ENCODE results near the gene SFMBT2. TPM values are rescaled to one million over a fixed set of nuclear protein-coding genes. Genes with fewer than 3 reads are reported as not detected.

The SFMBT2 gene
- total RNA-seq, 2 experiments from 2014 or later, result 23.8 to 27.6 TPM

DNA sequence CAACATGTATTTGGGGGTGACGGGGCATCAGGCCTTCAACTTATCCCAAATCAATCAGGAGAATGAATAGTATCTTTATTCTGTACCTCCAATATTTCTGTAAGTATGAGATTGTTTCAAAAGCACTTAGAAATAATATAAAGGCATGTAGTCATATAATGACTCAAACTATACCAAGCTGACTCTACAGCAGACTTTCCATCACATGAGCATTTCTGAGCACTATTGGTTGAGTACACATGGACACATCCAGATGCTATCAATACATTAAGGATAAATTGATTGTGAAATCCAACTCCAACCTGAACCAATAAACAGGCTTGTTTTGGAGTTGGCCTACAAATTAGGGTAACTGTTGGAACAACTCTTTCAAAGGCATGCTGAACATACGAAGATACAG, 229.4 kb downstream of the SFMBT2 start:
- Mint-ChIP-seq H3K9me3 (peaks cover 23% of the 10 kb centered on the region), H3K4me1 (ENCODE audit: low read depth) (peaks cover 38% of the 10 kb centered on the region), H3K36me3 (ENCODE audit: low read depth) (peaks cover 65% of the 10 kb centered on the region), H3K27me3 (no peaks in the 10 kb centered on the region), H3K4me3 (no peak overlapping the region), H3K27ac (no peak overlapping the region)
- no peak for ATAC-seq
- DNase-seq, result no peak
- POLR2A ChIA-PET, result interaction anchor here (1.1 kb wide), 1 partner anchor 11 kb away, joined by 3 read pairs; no protein-coding TSS in a partner anchor
- intact Hi-C loops (cut with micrococcal nuclease), result no loop called here
- TF ChIP-seq, protein P1, sequence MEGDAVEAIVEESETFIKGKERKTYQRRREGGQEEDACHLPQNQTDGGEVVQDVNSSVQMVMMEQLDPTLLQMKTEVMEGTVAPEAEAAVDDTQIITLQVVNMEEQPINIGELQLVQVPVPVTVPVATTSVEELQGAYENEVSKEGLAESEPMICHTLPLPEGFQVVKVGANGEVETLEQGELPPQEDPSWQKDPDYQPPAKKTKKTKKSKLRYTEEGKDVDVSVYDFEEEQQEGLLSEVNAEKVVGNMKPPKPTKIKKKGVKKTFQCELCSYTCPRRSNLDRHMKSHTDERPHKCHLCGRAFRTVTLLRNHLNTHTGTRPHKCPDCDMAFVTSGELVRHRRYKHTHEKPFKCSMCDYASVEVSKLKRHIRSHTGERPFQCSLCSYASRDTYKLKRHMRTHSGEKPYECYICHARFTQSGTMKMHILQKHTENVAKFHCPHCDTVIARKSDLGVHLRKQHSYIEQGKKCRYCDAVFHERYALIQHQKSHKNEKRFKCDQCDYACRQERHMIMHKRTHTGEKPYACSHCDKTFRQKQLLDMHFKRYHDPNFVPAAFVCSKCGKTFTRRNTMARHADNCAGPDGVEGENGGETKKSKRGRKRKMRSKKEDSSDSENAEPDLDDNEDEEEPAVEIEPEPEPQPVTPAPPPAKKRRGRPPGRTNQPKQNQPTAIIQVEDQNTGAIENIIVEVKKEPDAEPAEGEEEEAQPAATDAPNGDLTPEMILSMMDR (IDR thresholded peaks at IDR 0.05), result no peak
- CTCF ChIA-PET, result no interaction called here

DNA sequence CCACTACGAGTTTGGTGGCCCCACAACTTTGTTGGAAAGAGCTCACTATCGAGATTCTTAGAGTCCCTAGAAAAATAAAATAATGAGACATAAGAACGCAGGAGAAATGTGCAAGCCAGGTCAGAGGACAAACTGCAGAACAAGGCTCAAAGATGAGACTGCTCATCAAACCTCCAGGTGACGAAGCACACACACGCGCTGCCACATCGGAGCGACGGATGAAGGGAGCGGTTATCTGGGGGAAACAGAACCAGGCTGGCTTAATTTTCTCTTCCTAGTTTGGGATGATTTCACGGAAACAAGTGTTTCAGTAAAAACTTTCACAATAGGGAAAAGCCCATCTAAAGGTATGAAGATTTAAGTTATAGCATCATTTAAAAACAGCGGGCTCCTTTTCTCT, 231.3 kb downstream of the SFMBT2 start:
- intact Hi-C loops (cut with micrococcal nuclease), result no loop called here
- ATAC-seq (no peak), DNase-seq (no peak)
- Mint-ChIP-seq H3K4me1 (ENCODE audit: low read depth) (peaks cover 21% of the 10 kb centered on the region), H3K27ac (no peak overlapping the region), H3K9me3 (peaks cover 25% of the 10 kb centered on the region), H3K27me3 (no peaks in the 10 kb centered on the region), H3K36me3 (ENCODE audit: low read depth) (peaks cover 68% of the 10 kb centered on the region), H3K4me3 (no peak overlapping the region)
- TF ChIP-seq, protein P1 (IDR thresholded peaks at IDR 0.05), result no peak
- CTCF ChIA-PET, result interaction anchor here (1.1 kb wide), 1 partner anchor 14 kb away, joined by 3 read pairs; no protein-coding TSS in a partner anchor
- POLR2A ChIA-PET, result no interaction called here

DNA sequence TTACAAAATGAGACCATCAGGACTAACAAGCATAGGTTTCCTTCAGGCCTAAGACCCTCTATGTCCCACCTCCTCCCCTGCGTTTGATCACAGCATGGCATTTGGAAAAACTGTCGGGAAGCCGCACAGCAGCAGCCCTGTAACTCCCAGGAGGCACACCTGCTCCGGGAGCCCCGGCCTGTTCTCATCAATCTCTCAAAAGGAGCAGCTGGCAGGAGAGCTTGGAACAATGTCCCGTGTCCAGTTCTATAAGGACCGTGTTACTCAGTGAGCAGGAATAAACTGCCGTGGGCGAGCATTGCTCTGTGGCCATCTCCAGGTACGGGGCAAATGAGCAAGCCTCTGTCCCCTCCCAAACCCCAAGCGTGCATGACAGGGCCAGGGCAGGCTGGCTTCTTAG, 236.9 kb downstream of the SFMBT2 start:
- no peak for DNase-seq
- CTCF ChIA-PET, result no interaction called here
- TF ChIP-seq, protein P1 (IDR thresholded peaks at IDR 0.05), result no peak
- intact Hi-C loops (cut with micrococcal nuclease), result no loop called here
- no peak for ATAC-seq
- Mint-ChIP-seq H3K27me3 (no peaks in the 10 kb centered on the region), H3K27ac (no peak overlapping the region), H3K4me3 (no peak overlapping the region), H3K9me3 (peaks cover 9% of the 10 kb centered on the region), H3K36me3 (ENCODE audit: low read depth) (peaks cover 53% of the 10 kb centered on the region), H3K4me1 (ENCODE audit: low read depth) (no peaks in the 10 kb centered on the region)
- POLR2A ChIA-PET, result interaction anchor here (1.3 kb wide), 1 partner anchor 10 kb away, joined by 5 read pairs; no protein-coding TSS in a partner anchor

DNA sequence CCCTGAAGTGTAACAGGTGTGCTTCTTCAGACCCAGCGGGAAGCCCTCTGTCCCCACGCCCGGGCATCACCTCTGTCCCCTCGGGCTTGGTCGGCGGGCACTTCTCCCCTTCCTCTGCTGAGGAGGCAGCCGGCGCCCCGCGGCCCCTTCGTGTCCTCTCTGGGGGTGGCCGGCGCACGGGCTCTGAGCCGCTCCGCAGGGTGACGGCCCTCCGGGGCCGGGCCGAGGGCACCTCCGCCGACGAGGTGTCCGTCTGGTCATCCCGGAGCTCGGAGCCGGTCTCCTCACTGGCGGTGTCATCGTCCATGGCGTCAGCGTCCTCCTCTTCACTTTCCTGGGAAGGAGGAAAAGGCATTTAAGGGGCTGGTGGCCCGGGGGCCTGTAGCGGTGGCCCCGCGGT, 239.0 kb downstream of the SFMBT2 start:
- TF ChIP-seq, protein P1 (IDR thresholded peaks at IDR 0.05), result no peak
- POLR2A ChIA-PET, result no interaction called here
- no peaks in the 10 kb centered on the region for H3K4me1 Mint-ChIP-seq (ENCODE audit: low read depth)
- no peaks in the 10 kb centered on the region for H3K27me3 Mint-ChIP-seq
- no peak overlapping the region for H3K27ac Mint-ChIP-seq
- H3K9me3 Mint-ChIP-seq, result peaks cover 9% of the 10 kb centered on the region
- DNase-seq, result no peak
- intact Hi-C loops (cut with micrococcal nuclease), result no loop called here
- peaks cover 48% of the 10 kb centered on the region for H3K36me3 Mint-ChIP-seq (ENCODE audit: low read depth)
- CTCF ChIA-PET, result no interaction called here
- no peak overlapping the region for H3K4me3 Mint-ChIP-seq
- ATAC-seq, result no peak

DNA sequence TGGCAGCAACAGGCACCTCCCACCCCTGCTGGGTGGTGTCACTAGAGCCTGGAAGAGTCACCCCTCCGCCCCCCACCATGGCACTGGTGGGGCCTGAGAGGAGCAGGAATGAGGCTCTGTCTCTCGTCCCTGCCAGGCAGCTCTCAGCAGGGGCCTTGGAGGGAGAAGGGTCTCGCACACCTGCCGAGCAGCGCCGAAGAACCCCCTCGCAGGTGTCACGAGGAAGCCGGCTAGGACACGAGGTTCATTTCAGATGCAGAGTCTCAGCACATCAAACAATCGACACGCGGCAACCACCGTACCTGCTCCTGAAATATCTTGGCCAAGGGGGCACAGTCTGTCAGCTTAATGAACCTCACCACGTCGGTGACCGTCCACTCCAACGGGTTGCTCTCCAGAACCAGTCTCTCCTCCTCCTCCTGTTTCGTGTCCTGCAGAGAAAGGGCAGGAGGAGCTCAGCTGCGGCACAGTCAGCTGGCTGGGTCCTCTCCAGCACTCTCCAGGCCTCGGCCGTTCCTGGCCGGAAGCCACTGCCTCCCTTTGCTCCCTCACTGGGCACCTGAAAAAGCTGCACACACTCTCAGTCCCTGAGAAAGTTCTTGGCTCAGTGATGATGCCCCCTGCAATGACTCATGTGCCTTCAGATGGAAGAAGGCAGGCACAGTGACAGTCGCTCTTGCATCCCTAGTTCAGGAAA, 240.1 kb downstream of the SFMBT2 start:
- H3K36me3 Mint-ChIP-seq (ENCODE audit: low read depth), result peaks cover 39% of the 10 kb centered on the region
- ChIA-PET POLR2A (interaction anchor here (0.9 to 1.0 kb wide), 2 partner anchors 85 to 240 kb away, joined by 3 to 4 read pairs; partner anchors contain the start of gene SFMBT2), CTCF (no interaction called here)
- TF ChIP-seq, protein P1 (IDR thresholded peaks at IDR 0.05), result no peak
- peaks cover 7% of the 10 kb centered on the region for H3K9me3 Mint-ChIP-seq
- H3K4me3 Mint-ChIP-seq, result no peak overlapping the region
- H3K27me3 Mint-ChIP-seq, result no peaks in the 10 kb centered on the region
- no peak overlapping the region for H3K27ac Mint-ChIP-seq
- intact Hi-C loops (cut with micrococcal nuclease), result no loop called here
- no peak for ATAC-seq
- H3K4me1 Mint-ChIP-seq (ENCODE audit: low read depth), result no peaks in the 10 kb centered on the region
- no peak for DNase-seq
